HepG2 (cell line): ENCODE results near the gene IFIT1B. TPM values are rescaled to one million over a fixed set of nuclear protein-coding genes. Genes with fewer than 3 reads are reported as not detected.
A peak's percentile ranks its signal among the peaks of the same experiment; 100 is the strongest.

Source experiments
- ARNT ChIP-seq: fragments of 450-650 bp; IDR thresholded peaks from 2 replicates; pipeline ENCODE4 v1.6.1; 2017
- ATF1 ChIP-seq: IDR thresholded peaks from 2 replicates; pipeline ENCODE4 v1.6.1; 2016; ENCODE audit warnings: mild to moderate bottlenecking, control low read depth
- GTF3A ChIP-seq: sonication (generic); formaldehyde crosslinking; conservative IDR thresholded peaks from 2 replicates; pipeline ENCODE4 v1.4.0; 2020; ENCODE audit warnings: mild to moderate bottlenecking, missing genetic modification reagents
- IKZF1 ChIP-seq: fragments of 450-650 bp; IDR thresholded peaks from 2 replicates; pipeline ENCODE4 v1.7.1; 2016
- PHF21A ChIP-seq: sonication (generic); formaldehyde crosslinking; IDR thresholded peaks from 2 replicates; pipeline ENCODE4 v1.5.0; 2020; ENCODE audit warnings: mild to moderate bottlenecking, missing genetic modification reagents
- RAD51 ChIP-seq: fragments of 450-650 bp; IDR thresholded peaks from 2 replicates; pipeline ENCODE4 v1.6.1; 2016; ENCODE audit warnings: borderline replicate concordance
- RFXAP ChIP-seq: sonication (generic); formaldehyde crosslinking; IDR thresholded peaks from 2 replicates; pipeline ENCODE4 v1.4.0; 2020; ENCODE audit warnings: missing genetic modification reagents, borderline replicate concordance
- SIN3B ChIP-seq: fragments of 150-350 bp; IDR thresholded peaks from 2 replicates; pipeline ENCODE4 v1.6.1; 2014; ENCODE audit warnings: low read length
- STAG1 ChIP-seq: sonication (generic); formaldehyde crosslinking; IDR thresholded peaks from 2 replicates; pipeline ENCODE4 v1.4.0; 2020; ENCODE audit warnings: missing genetic modification reagents
- TAF1 ChIP-seq: sonication (generic); formaldehyde crosslinking; IDR thresholded peaks from 2 replicates; pipeline ENCODE4 v1.4.0; 2020; ENCODE audit warnings: missing genetic modification reagents
- ZNF234 ChIP-seq: sonication (generic); formaldehyde crosslinking; conservative IDR thresholded peaks from 2 replicates; pipeline ENCODE4 v1.5.1; 2020; ENCODE audit warnings: mild to moderate bottlenecking, missing genetic modification reagents
- ZNF337 ChIP-seq: sonication (generic); formaldehyde crosslinking; IDR thresholded peaks from 2 replicates; pipeline ENCODE4 v1.5.1; 2020; ENCODE audit warnings: missing genetic modification reagents, low read depth, mild to moderate bottlenecking, borderline replicate concordance
- ZNF547 ChIP-seq: sonication (generic); formaldehyde crosslinking; IDR thresholded peaks from 2 replicates; pipeline ENCODE4 v1.5.1; 2020; ENCODE audit warnings: mild to moderate bottlenecking, missing genetic modification reagents
- ZNF629 ChIP-seq: sonication (generic); formaldehyde crosslinking; conservative IDR thresholded peaks from 2 replicates; pipeline ENCODE4 v1.5.0; 2020; ENCODE audit warnings: missing genetic modification reagents
- ZNF780A ChIP-seq: sonication (generic); formaldehyde crosslinking; IDR thresholded peaks from 2 replicates; pipeline ENCODE4 v1.8.0; 2022; ENCODE audit warnings: mild to moderate bottlenecking, missing genetic modification reagents, moderate library complexity
- ZNF788 ChIP-seq: sonication (generic); formaldehyde crosslinking; IDR thresholded peaks from 2 replicates; pipeline ENCODE4 v1.5.0; 2020; ENCODE audit warnings: mild to moderate bottlenecking, missing genetic modification reagents, borderline replicate concordance
- polyA plus RNA-seq, 8 experiments: library from polyadenylated mRNA; depleted of rRNA in 3 of 8; stranded (reverse) in 7 of 8; unstranded in 1 of 8; fragments of >200 nt; fragmentation: Illumina TruSeq in 4 of 8; extraction: Trizol in 4 of 8; gene quantifications; 2 replicates each; pipeline versions ENCODE4 v1.2.1 to v1.2.3, GENCODE V29; 2011 to 2016; ENCODE audit warnings: low read depth in 4 of 8, missing spikeins in 1 of 8, mixed read lengths in 1 of 8; ENCODE audit not compliant: insufficient read depth in 1 of 8
- total RNA-seq, 5 experiments: library from RNA; depleted of rRNA; stranded (reverse); fragments of >200 nt; fragmentation: Illumina TruSeq; extraction: Trizol; gene quantifications; 2 replicates each; pipeline ENCODE4 v1.2.3, GENCODE V29; 2016; ENCODE audit warnings: low read depth in 1 of 5
- TF ChIP-seq, protein P1 (sequence below): sonication (generic); formaldehyde crosslinking; IDR thresholded peaks from 2 replicates; pipeline ENCODE4 v1.4.0; 2020; ENCODE audit warnings: mild to moderate bottlenecking, missing genetic modification reagents
- TF ChIP-seq, protein P2 (sequence below): sonication (generic); formaldehyde crosslinking; IDR thresholded peaks from 2 replicates; pipeline ENCODE4 v1.4.0; 2020; ENCODE audit warnings: mild to moderate bottlenecking, low read depth, missing genetic modification reagents
- TF ChIP-seq, protein P3 (sequence below), 2 experiments: sonication (generic) in 1 of 2; formaldehyde crosslinking in 1 of 2; IDR thresholded peaks; 2 replicates each; pipeline versions ENCODE4 v1.5.1 to v1.6.1; 2011 to 2020; ENCODE audit warnings: borderline replicate concordance in 1 of 2, low read depth in 1 of 2, low read length in 1 of 2, mild to moderate bottlenecking in 1 of 2, missing genetic modification reagents in 1 of 2, moderate library complexity in 1 of 2
- TF ChIP-seq, protein P4 (sequence below): sonication (generic); formaldehyde crosslinking; IDR thresholded peaks from 2 replicates; pipeline ENCODE4 v1.4.0; 2020; ENCODE audit warnings: mild to moderate bottlenecking, missing genetic modification reagents
- TF ChIP-seq, protein P5 (sequence below): sonication (generic); formaldehyde crosslinking; IDR thresholded peaks from 2 replicates; pipeline ENCODE4 v1.8.1; 2023; ENCODE audit warnings: missing genetic modification reagents, mild to moderate bottlenecking, borderline replicate concordance

IFIT1B gene
- total and polyA plus RNA-seq, 2 of the 13 experiments (the other 11 are each of a cell fraction or from before 2014, with no cell fraction given) = not detected

DNA sequence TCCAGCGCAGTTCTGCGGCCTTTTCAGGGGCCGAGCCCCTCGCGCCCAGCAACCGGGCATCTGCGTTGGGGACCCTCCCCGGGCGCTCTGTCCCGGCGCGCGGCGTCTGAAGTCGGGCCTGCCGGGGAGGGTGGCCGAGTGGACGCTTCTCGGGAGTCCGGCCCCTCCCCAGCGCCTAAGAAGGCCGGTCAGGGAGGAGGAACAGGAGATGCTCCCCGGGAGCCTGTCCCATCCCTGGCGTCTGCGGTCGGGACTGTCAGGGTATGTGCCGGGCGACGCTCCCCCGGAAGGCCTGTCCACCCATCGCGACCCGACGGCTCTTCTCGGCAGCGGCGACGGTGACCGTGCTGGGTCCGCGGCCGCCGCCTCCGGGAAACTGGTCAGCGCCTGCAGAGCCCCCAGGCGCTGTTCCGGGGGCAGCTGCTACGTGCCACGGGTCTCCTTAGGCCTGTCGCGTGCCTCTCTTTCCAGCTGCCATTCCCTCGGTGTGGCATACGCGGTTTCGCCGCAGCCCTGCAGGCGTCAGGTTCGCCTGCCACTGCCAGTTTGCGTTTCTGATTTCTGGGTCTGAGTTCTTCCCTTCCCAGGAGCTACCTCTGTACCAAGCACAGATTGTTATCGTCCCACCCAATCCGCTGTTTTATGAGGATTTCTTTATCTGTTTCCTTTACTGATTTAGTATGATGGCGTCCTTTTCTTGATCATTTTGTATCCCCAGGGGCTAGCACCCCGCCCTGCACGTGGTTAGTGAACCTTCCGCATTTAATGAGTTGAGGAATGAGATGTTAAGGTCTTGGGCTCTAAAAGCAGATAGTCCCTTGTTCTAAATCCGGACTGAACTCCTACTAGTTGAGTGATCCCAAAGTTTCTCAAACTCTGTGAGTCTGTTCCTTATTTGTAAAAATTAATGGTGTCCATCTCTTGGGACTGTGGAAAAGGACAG is 37.3 kb downstream of the IFIT1B start (continued):
- TF ChIP-seq, protein P1, sequence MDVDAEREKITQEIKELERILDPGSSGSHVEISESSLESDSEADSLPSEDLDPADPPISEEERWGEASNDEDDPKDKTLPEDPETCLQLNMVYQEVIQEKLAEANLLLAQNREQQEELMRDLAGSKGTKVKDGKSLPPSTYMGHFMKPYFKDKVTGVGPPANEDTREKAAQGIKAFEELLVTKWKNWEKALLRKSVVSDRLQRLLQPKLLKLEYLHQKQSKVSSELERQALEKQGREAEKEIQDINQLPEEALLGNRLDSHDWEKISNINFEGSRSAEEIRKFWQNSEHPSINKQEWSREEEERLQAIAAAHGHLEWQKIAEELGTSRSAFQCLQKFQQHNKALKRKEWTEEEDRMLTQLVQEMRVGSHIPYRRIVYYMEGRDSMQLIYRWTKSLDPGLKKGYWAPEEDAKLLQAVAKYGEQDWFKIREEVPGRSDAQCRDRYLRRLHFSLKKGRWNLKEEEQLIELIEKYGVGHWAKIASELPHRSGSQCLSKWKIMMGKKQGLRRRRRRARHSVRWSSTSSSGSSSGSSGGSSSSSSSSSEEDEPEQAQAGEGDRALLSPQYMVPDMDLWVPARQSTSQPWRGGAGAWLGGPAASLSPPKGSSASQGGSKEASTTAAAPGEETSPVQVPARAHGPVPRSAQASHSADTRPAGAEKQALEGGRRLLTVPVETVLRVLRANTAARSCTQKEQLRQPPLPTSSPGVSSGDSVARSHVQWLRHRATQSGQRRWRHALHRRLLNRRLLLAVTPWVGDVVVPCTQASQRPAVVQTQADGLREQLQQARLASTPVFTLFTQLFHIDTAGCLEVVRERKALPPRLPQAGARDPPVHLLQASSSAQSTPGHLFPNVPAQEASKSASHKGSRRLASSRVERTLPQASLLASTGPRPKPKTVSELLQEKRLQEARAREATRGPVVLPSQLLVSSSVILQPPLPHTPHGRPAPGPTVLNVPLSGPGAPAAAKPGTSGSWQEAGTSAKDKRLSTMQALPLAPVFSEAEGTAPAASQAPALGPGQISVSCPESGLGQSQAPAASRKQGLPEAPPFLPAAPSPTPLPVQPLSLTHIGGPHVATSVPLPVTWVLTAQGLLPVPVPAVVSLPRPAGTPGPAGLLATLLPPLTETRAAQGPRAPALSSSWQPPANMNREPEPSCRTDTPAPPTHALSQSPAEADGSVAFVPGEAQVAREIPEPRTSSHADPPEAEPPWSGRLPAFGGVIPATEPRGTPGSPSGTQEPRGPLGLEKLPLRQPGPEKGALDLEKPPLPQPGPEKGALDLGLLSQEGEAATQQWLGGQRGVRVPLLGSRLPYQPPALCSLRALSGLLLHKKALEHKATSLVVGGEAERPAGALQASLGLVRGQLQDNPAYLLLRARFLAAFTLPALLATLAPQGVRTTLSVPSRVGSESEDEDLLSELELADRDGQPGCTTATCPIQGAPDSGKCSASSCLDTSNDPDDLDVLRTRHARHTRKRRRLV (CRISPR knock-in tag) = no peak
- no peak; the same call in 1 of the 2 replicates for TF ChIP-seq ZNF547 (CRISPR knock-in tag)
- TF ChIP-seq, protein P2, sequence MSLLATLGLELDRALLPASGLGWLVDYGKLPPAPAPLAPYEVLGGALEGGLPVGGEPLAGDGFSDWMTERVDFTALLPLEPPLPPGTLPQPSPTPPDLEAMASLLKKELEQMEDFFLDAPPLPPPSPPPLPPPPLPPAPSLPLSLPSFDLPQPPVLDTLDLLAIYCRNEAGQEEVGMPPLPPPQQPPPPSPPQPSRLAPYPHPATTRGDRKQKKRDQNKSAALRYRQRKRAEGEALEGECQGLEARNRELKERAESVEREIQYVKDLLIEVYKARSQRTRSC (CRISPR knock-in tag) = no peak
- no peak for TF ChIP-seq ARNT
- TF ChIP-seq ZNF234 (CRISPR knock-in tag) = no peak
- no peak for TF ChIP-seq RAD51
- no peak for TF ChIP-seq SIN3B
- TF ChIP-seq, protein P3, sequence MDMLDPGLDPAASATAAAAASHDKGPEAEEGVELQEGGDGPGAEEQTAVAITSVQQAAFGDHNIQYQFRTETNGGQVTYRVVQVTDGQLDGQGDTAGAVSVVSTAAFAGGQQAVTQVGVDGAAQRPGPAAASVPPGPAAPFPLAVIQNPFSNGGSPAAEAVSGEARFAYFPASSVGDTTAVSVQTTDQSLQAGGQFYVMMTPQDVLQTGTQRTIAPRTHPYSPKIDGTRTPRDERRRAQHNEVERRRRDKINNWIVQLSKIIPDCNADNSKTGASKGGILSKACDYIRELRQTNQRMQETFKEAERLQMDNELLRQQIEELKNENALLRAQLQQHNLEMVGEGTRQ (IDR thresholded peaks at IDR 0.05; ENCODE audit: low read depth, low read length) = no peak
- TF ChIP-seq, protein P3 (CRISPR knock-in tag; IDR thresholded peaks at IDR 0.05; ENCODE audit: borderline replicate concordance) = no peak
- TF ChIP-seq IKZF1 = no peak
- TF ChIP-seq RFXAP = no peak
- no peak for TF ChIP-seq PHF21A
- no peak for TF ChIP-seq TAF1 (CRISPR knock-in tag)
- TF ChIP-seq GTF3A (CRISPR knock-in tag) = no peak
- TF ChIP-seq, protein P4, sequence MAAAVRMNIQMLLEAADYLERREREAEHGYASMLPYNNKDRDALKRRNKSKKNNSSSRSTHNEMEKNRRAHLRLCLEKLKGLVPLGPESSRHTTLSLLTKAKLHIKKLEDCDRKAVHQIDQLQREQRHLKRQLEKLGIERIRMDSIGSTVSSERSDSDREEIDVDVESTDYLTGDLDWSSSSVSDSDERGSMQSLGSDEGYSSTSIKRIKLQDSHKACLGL = peak; percentile 69; the same call in 1 of the 2 replicates
- no peak for TF ChIP-seq ATF1 (CRISPR knock-in tag)
- TF ChIP-seq ZNF780A (CRISPR knock-in tag) = no peak
- no peak for TF ChIP-seq ZNF337 (CRISPR knock-in tag)
- no peak for TF ChIP-seq ZNF788
- TF ChIP-seq, protein P5, sequence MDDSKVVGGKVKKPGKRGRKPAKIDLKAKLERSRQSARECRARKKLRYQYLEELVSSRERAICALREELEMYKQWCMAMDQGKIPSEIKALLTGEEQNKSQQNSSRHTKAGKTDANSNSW (CRISPR knock-in tag) = no peak
- no peak for TF ChIP-seq STAG1 (CRISPR knock-in tag)
- no peak; the same call in 1 of the 2 replicates for TF ChIP-seq ZNF629 (CRISPR knock-in tag)
